ENCODE data around the gene ITIH1.
"Not testable (repeated sequence)": the region's sequence is repeated elsewhere in the genome, so short reads cannot be mapped to it uniquely, and the experiment has no call there.

ITIH1 gene, protein sequence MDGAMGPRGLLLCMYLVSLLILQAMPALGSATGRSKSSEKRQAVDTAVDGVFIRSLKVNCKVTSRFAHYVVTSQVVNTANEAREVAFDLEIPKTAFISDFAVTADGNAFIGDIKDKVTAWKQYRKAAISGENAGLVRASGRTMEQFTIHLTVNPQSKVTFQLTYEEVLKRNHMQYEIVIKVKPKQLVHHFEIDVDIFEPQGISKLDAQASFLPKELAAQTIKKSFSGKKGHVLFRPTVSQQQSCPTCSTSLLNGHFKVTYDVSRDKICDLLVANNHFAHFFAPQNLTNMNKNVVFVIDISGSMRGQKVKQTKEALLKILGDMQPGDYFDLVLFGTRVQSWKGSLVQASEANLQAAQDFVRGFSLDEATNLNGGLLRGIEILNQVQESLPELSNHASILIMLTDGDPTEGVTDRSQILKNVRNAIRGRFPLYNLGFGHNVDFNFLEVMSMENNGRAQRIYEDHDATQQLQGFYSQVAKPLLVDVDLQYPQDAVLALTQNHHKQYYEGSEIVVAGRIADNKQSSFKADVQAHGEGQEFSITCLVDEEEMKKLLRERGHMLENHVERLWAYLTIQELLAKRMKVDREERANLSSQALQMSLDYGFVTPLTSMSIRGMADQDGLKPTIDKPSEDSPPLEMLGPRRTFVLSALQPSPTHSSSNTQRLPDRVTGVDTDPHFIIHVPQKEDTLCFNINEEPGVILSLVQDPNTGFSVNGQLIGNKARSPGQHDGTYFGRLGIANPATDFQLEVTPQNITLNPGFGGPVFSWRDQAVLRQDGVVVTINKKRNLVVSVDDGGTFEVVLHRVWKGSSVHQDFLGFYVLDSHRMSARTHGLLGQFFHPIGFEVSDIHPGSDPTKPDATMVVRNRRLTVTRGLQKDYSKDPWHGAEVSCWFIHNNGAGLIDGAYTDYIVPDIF

DNA sequence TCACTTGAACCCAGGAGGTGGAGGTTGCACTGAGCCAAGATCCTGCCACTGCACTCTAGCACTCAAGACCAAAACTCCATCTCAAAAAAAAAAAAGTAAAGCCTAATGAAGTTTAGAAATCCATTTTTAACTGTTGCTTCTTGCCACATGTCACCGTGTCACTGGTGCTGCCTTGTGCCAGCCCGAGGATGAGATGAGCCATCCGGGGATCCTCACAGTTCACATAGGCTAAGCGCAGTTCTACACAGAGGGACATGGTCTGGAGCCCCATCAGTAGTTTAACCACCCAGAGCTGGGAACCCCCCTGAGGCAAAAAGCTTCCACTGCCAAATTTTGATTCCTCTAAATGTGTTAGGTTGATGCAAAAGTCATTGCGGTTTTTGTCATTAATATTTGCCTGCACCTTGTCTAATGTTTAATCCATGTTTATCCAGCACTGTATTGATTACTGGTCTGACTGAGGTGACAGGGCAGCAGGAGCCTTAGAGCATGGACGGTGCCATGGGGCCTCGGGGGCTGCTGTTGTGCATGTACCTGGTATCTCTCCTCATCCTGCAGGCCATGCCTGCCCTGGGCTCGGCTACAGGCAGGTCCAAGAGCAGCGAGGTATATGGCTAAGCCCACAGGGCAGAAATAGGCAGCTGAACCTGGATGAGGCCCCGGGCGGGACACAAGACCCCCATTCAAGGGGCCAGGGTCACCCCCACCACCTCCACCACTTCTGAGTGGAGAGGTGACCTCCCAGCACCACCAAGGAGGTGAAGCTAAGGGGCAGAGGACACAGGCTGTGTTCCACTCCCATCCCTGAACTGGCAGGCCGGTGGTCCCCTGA lies at the start of gene ITIH1:
TSS of gene ITIH1 (plus strand) at position 473 of the 832 bp plus-strand sequence. CDS start at position 490, 17 bp downstream.
- H3K27ac ChIP-seq = no peak within 1 kb of the TSS
- TF ChIP-seq, protein P1, sequence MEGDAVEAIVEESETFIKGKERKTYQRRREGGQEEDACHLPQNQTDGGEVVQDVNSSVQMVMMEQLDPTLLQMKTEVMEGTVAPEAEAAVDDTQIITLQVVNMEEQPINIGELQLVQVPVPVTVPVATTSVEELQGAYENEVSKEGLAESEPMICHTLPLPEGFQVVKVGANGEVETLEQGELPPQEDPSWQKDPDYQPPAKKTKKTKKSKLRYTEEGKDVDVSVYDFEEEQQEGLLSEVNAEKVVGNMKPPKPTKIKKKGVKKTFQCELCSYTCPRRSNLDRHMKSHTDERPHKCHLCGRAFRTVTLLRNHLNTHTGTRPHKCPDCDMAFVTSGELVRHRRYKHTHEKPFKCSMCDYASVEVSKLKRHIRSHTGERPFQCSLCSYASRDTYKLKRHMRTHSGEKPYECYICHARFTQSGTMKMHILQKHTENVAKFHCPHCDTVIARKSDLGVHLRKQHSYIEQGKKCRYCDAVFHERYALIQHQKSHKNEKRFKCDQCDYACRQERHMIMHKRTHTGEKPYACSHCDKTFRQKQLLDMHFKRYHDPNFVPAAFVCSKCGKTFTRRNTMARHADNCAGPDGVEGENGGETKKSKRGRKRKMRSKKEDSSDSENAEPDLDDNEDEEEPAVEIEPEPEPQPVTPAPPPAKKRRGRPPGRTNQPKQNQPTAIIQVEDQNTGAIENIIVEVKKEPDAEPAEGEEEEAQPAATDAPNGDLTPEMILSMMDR (conservative IDR thresholded peaks at IDR 0.05) = no peak
- TF ChIP-seq ZFX (IDR thresholded peaks at IDR 0.05) = no peak

DNA sequence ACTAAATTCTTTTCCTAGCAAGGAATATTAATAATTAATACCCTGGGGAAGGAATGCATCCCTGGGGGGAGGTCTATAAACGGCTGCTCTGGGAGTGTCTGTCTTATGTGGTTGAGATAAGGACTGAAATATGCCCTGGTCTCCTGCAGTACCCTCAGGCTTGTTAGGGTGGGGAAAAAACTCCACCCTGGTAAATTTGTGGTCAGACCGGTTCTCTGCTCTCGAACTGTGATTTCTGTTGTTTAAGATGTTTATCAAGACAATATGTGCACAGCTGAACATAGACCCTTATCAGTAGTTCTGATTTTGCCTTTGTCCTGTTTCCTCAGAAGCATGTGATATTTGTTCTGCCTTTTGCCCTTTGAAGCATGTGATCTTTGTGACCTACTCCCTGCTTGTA lies 48.6 kb upstream of the ITIH1 start:
- H3K27ac ChIP-seq = not testable (repeated sequence)

DNA sequence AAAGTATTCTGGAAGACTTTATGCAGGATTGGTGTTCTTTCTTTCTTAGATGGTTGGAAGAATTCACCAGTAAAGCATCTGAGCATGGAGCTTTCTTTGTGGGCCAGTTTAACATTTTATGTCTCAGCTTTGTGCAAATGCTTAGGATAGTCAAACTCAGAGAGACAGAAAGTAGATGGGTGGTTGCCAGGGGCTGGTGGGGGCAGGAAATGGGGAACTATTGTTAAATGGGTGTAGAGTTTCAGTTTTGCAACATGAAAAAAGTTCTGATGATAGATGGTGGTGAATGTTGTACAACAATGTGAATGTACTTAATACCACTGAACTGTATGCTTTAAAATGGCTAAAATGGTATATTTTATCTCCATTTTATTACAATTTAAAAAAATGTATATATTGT lies 46.7 kb upstream of the ITIH1 start:
- no peak overlapping the region for H3K27ac ChIP-seq
- TF ChIP-seq ZFX (IDR thresholded peaks at IDR 0.05) = no peak
- TF ChIP-seq, protein P1 (conservative IDR thresholded peaks at IDR 0.05) = no peak

DNA sequence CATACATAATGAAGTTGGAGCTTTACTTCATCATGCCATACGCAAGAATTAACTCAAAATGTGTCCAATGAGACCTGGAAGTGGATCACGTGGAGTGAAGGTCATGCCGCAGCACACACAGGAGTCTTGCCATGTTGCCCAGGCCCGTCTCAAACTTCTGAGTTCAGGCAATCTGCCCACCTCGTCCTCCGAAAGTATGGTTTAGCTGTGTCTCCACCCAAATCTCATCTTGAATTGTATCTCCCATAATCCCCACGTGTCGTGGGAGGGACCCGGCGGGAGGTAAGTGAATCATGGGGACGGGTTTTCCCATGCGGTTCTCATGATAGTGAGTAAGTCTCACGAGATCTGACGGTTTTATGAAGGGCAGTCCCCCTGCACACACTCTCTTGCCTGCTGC lies 45.8 kb upstream of the ITIH1 start:
- TF ChIP-seq ZFX (IDR thresholded peaks at IDR 0.05) = no peak
- TF ChIP-seq, protein P1 (conservative IDR thresholded peaks at IDR 0.05) = no peak
- no peak overlapping the region for H3K27ac ChIP-seq

DNA sequence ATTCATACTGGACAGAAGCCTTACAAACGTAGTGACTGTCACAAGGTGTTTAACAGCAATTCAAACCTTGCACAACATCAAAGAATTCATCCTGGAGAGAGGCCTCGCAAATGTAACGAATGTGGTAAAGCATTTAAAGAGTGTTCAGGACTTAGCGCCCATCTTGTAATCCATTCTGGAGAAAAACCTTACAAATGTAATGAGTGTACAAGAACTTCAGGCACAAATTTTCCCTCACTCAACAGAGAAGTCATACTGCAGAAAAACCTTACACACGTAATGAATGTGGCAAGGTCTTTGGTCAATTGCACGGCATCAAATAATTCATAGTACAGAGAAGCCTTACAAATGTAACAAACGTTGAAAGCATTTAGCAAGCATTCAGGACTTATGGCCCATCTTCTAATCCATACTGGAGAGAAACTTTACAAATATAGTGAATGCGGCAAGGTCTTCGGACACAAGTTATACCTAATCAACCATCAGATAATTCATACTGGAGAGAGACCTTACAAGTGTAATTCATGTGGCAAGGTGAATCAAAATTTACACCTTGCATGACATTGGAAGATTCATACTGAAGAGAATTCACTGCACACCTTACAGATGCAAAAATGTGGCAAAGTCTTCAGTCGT lies 44.0 kb upstream of the ITIH1 start:
- no peak for TF ChIP-seq ZFX (IDR thresholded peaks at IDR 0.05)
- TF ChIP-seq, protein P1 (conservative IDR thresholded peaks at IDR 0.05) = no peak
- H3K27ac ChIP-seq = no peak overlapping the region

DNA sequence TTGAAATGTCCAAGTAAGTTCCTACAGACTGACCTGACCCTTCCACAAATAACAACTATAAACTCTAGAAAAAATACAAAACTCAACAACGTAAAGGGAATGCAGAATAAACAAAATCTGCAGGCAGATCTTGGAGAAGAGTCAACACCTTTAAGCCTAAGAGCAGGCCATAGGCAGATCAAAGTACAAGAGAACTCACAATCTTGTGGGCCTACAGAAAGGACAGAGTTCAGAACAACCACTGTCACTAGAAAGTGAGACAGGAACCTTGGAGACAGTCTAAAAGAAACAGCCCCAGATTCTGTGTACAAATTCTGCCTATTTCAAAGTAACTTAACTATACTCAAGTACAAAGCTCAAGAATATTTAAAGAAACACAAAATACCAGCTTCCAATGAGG lies 37.7 kb upstream of the ITIH1 start:
- TF ChIP-seq, protein P1 (conservative IDR thresholded peaks at IDR 0.05) = no peak
- TF ChIP-seq ZFX (IDR thresholded peaks at IDR 0.05) = no peak
- H3K27ac ChIP-seq = no peak overlapping the region
